GM12892 (cell line): ENCODE data around the gene MARK3.

ENCODE experiments used
- POLR2A ChIP-seq: IDR thresholded peaks from 2 replicates; pipeline ENCODE4 v1.6.1; 2011; ENCODE audit warnings: low read depth, low read length, control low read depth
- POLR2AphosphoS5 ChIP-seq: IDR thresholded peaks from 2 replicates; pipeline ENCODE4 v1.6.1; 2011; ENCODE audit warnings: low read depth, low read length, control low read depth
- TAF1 ChIP-seq: IDR thresholded peaks from 2 replicates; pipeline ENCODE4 v1.6.1; 2011; ENCODE audit warnings: low read depth, mild to moderate bottlenecking, control low read depth, low read length, borderline replicate concordance

- TF ChIP-seq POLR2A (peak; percentile 12; the same call in 1 of the 2 replicates), POLR2AphosphoS5 (peak; percentile 17; the same call in 1 of the 2 replicates), TAF1 (no peak)
Measured at GRCh38 chr14:103337794-103338193, 47.4 kb upstream of the MARK3 start.
